ES-I3 (cell line): ENCODE measurements around the gene SLC16A4.

Source experiments
- H3K36me3 ChIP-seq: 2 replicates; pipeline ENCODE4 v1.6.1; 2013; ENCODE audit warnings: mild to moderate bottlenecking, low read length, control low read depth, moderate library complexity; ENCODE audit not compliant: insufficient read depth
- H3K4me1 ChIP-seq: 2 replicates; pipeline ENCODE4 v1.6.1; 2013; ENCODE audit warnings: mild to moderate bottlenecking, control low read depth, low read length; ENCODE audit not compliant: insufficient read depth
- H3K9ac ChIP-seq: 2 replicates; pipeline ENCODE4 v1.6.1; 2013; ENCODE audit warnings: low read depth, mild to moderate bottlenecking, low read length, moderate library complexity
- H3K9me3 ChIP-seq: 2 replicates; pipeline ENCODE4 v1.6.1; 2013; ENCODE audit warnings: mild to moderate bottlenecking, low read length, moderate library complexity; ENCODE audit not compliant: control insufficient read depth, insufficient read depth

The SLC16A4 gene

GRCh38 chr1:110394493-110394820 is 3.6 kb upstream of the SLC16A4 start:
- Histone ChIP-seq H3K9ac (no peak overlapping the region), H3K36me3 (no peaks in the 10 kb centered on the region), H3K9me3 (no peaks in the 10 kb centered on the region), H3K4me1 (peaks cover 12% of the 10 kb centered on the region; the same call in 1 of the 2 replicates)

GRCh38 chr1:110393691-110394492 is 3.1 kb upstream of the SLC16A4 start:
- no peak overlapping the region for H3K9ac ChIP-seq
- peaks cover 12% of the 10 kb centered on the region; the same call in 1 of the 2 replicates for H3K4me1 ChIP-seq
- H3K9me3 ChIP-seq, result no peaks in the 10 kb centered on the region
- H3K36me3 ChIP-seq, result no peaks in the 10 kb centered on the region

- Histone ChIP-seq H3K9ac (no peak overlapping the region), H3K9me3 (no peaks in the 10 kb centered on the region), H3K36me3 (no peaks in the 10 kb centered on the region), H3K4me1 (peaks cover 12% of the 10 kb centered on the region; the same call in 1 of the 2 replicates)
Measured at GRCh38 chr1:110393286-110393685, 2.5 kb upstream of the SLC16A4 start.

- H3K4me1 ChIP-seq, result peaks cover 12% of the 10 kb centered on the region; the same call in 1 of the 2 replicates
- no peaks in the 10 kb centered on the region for H3K9me3 ChIP-seq
- 0 out of 2 replicates have a peak, but pooled peaks cover 2% of the 10 kb centered on the region for H3K36me3 ChIP-seq
- H3K9ac ChIP-seq, result no peak overlapping the region
Measured at GRCh38 chr1:110390096-110390495, 730 bp downstream of the SLC16A4 start.

GRCh38 chr1:110387048-110387754 is 3.6 kb downstream of the SLC16A4 start:
- Histone ChIP-seq H3K36me3 (peaks cover 6% of the 10 kb centered on the region), H3K9me3 (no peaks in the 10 kb centered on the region), H3K4me1 (peaks cover 12% of the 10 kb centered on the region; the same call in 1 of the 2 replicates), H3K9ac (no peak overlapping the region)

GRCh38 chr1:110385369-110385768 is 5.5 kb downstream of the SLC16A4 start:
- no peaks in the 10 kb centered on the region for H3K9me3 ChIP-seq
- peaks cover 10% of the 10 kb centered on the region for H3K36me3 ChIP-seq
- H3K9ac ChIP-seq, result no peak overlapping the region
- H3K4me1 ChIP-seq, result peaks cover 7% of the 10 kb centered on the region; the same call in 1 of the 2 replicates

- H3K9ac ChIP-seq, result no peak overlapping the region
- no peaks in the 10 kb centered on the region for H3K9me3 ChIP-seq
- H3K36me3 ChIP-seq, result peaks cover 10% of the 10 kb centered on the region
- H3K4me1 ChIP-seq, result peaks cover 3% of the 10 kb centered on the region; the same call in 1 of the 2 replicates
Measured at GRCh38 chr1:110384581-110385321, 6.1 kb downstream of the SLC16A4 start.

GRCh38 chr1:110383251-110383990 is 7.4 kb downstream of the SLC16A4 start:
- no peaks in the 10 kb centered on the region for H3K9me3 ChIP-seq
- H3K36me3 ChIP-seq, result peaks cover 10% of the 10 kb centered on the region
- H3K9ac ChIP-seq, result no peak overlapping the region
- H3K4me1 ChIP-seq, result no peaks in the 10 kb centered on the region

GRCh38 chr1:110380672-110381283 is 10.0 kb downstream of the SLC16A4 start:
- Histone ChIP-seq H3K9me3 (no peaks in the 10 kb centered on the region), H3K9ac (no peak overlapping the region), H3K4me1 (no peaks in the 10 kb centered on the region), H3K36me3 (peaks cover 10% of the 10 kb centered on the region)

- Histone ChIP-seq H3K9ac (no peak overlapping the region), H3K9me3 (no peaks in the 10 kb centered on the region), H3K4me1 (no peaks in the 10 kb centered on the region), H3K36me3 (peaks cover 3% of the 10 kb centered on the region; the same call in 1 of the 2 replicates)
Measured at GRCh38 chr1:110375490-110375889, 15.3 kb downstream of the SLC16A4 start.

- H3K9ac ChIP-seq, result no peak overlapping the region
- H3K9me3 ChIP-seq, result no peaks in the 10 kb centered on the region
- no peaks in the 10 kb centered on the region; the same call in 1 of the 2 replicates for H3K36me3 ChIP-seq
- H3K4me1 ChIP-seq, result no peaks in the 10 kb centered on the region
Measured at GRCh38 chr1:110370827-110371226, 20.0 kb downstream of the SLC16A4 start.

- Histone ChIP-seq H3K4me1 (no peaks in the 10 kb centered on the region), H3K9me3 (no peaks in the 10 kb centered on the region), H3K9ac (no peak overlapping the region), H3K36me3 (no peaks in the 10 kb centered on the region)
Measured at GRCh38 chr1:110364221-110364620, 26.6 kb downstream of the SLC16A4 start.

- Histone ChIP-seq H3K4me1 (no peaks in the 10 kb centered on the region), H3K9ac (no peak overlapping the region), H3K36me3 (no peaks in the 10 kb centered on the region), H3K9me3 (no peaks in the 10 kb centered on the region)
Measured at GRCh38 chr1:110361856-110362255, 29.0 kb downstream of the SLC16A4 start.
